ENCODE results near the gene TRIM7. TPM values are rescaled to one million over a fixed set of nuclear protein-coding genes. Genes with fewer than 3 reads are reported as not detected.

Gene TRIM7
- total RNA-seq, 2 donors from 2014 or later, result 2.2 to 3.5 TPM

DNA sequence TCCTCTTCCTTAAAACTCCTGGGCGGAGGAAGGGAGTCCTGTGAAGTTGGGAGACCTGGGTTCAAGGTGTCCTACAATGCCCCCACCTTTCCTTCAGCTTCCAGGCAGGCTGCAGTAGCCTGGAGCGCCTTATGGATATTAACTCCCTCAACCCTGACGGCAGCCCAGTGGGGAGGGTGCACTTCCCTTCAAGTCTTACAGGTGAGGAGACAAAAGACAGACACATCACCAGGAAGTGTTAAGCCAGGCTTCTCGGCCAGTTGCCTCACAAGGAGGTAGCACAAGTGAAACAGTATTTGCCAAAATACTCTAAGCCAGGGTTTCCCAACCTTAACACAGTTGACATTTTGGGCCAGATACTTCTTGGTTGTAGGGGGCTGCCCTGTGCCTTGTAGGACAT lies 4.2 kb downstream of the TRIM7 start:
- Mint-ChIP-seq H3K27me3 (peaks cover 3% of the 10 kb centered on the region), H3K4me3 (no peak overlapping the region), H3K36me3 (ENCODE audit: low read depth) (peaks cover 2% of the 10 kb centered on the region), H3K27ac (no peak overlapping the region), H3K4me1 (peaks cover 15% of the 10 kb centered on the region)
- ATAC-seq, result no peak
- no peaks in the 10 kb centered on the region for H3K9me3 ChIP-seq (ENCODE audit: control insufficient read depth, low read length, poor library complexity, severe bottlenecking)
- no peak for DNase-seq

DNA sequence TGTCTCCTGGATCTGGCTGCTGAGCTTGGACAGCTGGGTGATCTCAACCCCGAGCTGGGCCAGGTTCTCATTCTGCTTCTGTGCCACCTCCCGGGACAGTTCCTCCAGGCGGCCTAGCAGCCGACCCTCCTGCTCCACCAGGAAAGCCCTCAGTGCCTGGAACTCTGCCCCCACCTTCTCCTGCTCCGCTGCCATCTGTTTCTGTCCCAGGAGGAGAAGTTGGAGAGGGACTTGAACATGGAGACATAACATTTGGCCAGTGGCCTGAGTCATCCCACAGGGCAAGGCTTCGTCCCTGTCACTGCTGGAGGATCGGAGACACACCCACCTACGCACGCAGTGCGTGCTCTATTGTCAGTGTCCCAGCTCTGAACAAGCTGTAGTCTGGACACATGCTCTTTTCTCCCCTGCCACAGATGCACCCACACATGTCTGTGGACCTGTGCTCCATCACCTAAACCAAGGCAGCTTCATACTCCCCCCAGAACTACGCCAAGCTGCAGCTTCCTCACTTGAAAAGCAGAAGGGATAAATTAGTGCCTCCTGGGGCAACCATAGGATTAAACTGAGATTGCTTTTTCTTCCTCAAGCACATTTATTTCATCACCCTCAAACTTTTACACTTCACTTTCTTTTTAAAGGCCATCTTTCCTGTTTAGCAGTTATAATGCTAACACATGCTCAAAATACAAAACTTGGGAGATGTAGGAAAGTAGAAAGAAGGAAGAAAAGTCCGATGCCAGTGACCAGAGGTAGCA lies 4.9 kb downstream of the TRIM7 start:
- Mint-ChIP-seq H3K4me3 (no peak overlapping the region), H3K27me3 (no peaks in the 10 kb centered on the region)
- DNase-seq, result no peak

DNA sequence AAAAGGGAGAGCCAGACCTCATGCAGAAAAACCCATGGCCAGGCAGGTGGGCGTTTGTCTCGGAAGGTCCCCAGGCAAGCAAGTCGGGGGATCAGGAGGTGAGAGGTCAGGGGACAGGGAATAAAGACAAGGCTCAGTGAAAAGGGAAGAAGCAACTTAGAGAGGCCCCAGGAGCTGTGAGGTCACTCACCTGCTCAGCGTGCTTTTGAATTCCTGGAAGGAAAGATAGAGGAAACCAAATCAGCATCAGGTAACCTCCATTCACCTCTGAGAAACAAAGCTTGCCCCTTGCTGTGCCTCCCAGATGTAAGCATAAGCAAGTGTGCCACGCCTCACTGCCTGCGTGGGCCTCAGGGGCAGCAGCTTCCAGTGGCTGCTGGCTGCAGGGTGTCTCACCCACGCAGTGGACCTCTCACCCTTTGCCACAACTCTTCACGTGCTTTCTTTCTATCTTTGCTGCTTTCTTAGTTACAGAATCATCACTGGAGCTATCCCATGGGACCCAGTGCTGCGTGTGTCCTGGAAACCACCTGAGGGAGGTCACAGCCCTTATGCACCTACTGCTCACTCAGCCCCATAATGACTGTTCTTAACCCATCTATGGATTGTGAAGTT lies 6.0 kb downstream of the TRIM7 start:
- no peaks in the 10 kb centered on the region for H3K36me3 Mint-ChIP-seq (ENCODE audit: low read depth)
- peak; percentile 32 for ATAC-seq
- no peaks in the 10 kb centered on the region for H3K27me3 Mint-ChIP-seq
- H3K4me1 Mint-ChIP-seq, result peaks cover 9% of the 10 kb centered on the region
- H3K4me3 Mint-ChIP-seq, result no peak overlapping the region
- no peaks in the 10 kb centered on the region for H3K9me3 ChIP-seq (ENCODE audit: control insufficient read depth, low read length, poor library complexity, severe bottlenecking)
- no peak for DNase-seq
- H3K27ac Mint-ChIP-seq, result no peak overlapping the region

More for the DNA sequence above, 4.9 kb downstream of the TRIM7 start:
- H3K4me1 Mint-ChIP-seq, result peaks cover 11% of the 10 kb centered on the region
- H3K36me3 Mint-ChIP-seq (ENCODE audit: low read depth), result no peaks in the 10 kb centered on the region
- no peak overlapping the region for H3K27ac Mint-ChIP-seq
- no peak for ATAC-seq
- H3K9me3 ChIP-seq (ENCODE audit: control insufficient read depth, low read length, poor library complexity, severe bottlenecking), result no peaks in the 10 kb centered on the region

DNA sequence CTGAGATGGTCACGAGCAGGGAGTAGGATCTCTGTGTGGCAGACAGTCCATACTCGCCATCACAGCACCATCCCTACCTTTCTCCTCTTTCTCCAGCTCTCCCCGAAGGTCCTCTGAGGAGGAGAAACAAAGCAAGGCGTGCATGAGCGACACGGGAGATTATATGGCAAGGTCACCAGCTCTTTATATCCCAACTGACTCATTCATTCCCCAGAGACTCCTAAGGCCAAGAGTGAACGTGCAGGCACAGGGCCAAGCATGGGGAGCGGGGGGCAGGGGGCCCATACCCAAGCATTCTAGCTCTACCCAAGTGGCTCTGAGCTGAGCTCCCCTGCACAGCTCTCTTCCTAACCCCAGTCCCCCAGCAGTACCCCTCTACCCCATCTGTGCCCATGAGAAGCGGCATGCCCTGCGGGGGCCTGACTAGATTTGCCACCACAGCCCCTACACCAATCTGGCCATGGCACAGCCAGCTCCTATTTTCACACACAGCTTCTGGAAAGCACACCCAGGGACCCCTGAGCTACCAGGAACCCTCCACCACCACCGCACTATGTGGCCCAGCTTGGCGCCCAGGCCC lies 6.8 kb downstream of the TRIM7 start:
- H3K4me3 Mint-ChIP-seq, result no peak overlapping the region
- no peaks in the 10 kb centered on the region for H3K9me3 ChIP-seq (ENCODE audit: control insufficient read depth, low read length, poor library complexity, severe bottlenecking)
- DNase-seq (no peak), ATAC-seq (no peak)
- peaks cover 6% of the 10 kb centered on the region for H3K4me1 Mint-ChIP-seq
- no peaks in the 10 kb centered on the region for H3K36me3 Mint-ChIP-seq (ENCODE audit: low read depth)
- H3K27ac Mint-ChIP-seq, result no peak overlapping the region
- no peaks in the 10 kb centered on the region for H3K27me3 Mint-ChIP-seq

DNA sequence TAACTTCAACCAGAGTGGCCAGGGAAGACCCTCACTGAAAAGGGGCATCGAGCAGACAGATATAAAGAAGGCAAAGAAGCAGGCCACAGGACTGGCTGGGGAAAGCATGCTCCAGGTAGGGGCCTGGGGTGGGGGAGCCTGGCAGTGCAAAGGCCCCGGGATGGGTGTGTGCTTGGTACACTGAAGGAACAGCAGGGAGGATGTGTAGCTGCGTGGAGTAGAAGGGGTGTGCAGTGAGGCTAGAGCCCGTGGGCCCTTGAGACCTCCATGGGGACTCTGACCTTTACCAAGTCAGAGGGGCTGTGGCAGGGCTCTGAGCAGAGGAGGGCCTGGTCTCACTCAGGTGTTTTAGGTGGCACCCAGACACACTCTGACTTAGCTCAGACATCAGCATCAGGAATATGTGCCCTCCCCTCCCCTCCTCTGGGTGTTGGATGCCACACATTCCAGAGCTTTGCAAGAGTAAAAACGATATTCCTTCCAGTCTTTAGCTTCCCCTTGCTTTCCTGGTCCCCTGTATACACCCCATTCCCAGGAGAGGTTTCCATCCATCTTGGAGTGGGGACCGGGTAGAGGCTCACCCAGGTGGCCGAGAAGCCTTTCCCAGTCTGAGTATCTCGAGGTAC lies 7.6 kb downstream of the TRIM7 start:
- DNase-seq (no peak), ATAC-seq (no peak)
- H3K9me3 ChIP-seq (ENCODE audit: control insufficient read depth, low read length, poor library complexity, severe bottlenecking), result no peaks in the 10 kb centered on the region
- H3K27me3 Mint-ChIP-seq, result no peaks in the 10 kb centered on the region
- H3K36me3 Mint-ChIP-seq (ENCODE audit: low read depth), result no peaks in the 10 kb centered on the region
- H3K4me1 Mint-ChIP-seq, result peaks cover 10% of the 10 kb centered on the region
- no peak overlapping the region for H3K4me3 Mint-ChIP-seq
- no peak overlapping the region for H3K27ac Mint-ChIP-seq

DNA sequence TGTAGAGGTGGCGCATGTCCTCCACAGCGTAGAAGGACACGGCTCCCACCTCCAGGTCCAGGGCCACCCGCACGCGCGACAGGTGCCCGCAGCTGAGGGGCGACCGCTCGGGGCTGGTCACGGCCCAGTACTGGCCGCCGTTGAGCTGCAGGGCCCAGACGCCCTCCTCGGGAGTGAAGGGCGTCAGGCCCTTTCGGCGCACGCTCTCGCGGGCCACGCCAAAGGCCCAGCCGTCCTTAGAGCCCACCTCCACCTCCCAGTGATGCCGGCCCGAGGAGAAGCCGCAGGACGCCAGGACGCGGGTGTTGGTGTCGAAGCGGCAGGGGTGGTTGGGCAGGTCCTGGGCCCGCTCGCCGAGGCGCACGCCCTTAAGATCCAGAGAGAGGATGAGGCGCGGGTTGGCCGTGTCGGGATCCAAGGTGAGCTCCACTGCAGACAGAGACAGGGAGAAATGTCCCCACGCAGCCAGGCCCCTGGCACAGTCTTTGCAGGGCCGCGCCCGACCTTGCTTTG lies 9.7 kb downstream of the TRIM7 start:
- DNase-seq (no peak), ATAC-seq (no peak)
- peaks cover 27% of the 10 kb centered on the region for H3K4me1 Mint-ChIP-seq
- H3K9me3 ChIP-seq (ENCODE audit: control insufficient read depth, low read length, poor library complexity, severe bottlenecking), result no peaks in the 10 kb centered on the region
- H3K27ac Mint-ChIP-seq, result no peak overlapping the region
- H3K4me3 Mint-ChIP-seq, result no peak overlapping the region
- peaks cover 2% of the 10 kb centered on the region for H3K36me3 Mint-ChIP-seq (ENCODE audit: low read depth)
- no peaks in the 10 kb centered on the region for H3K27me3 Mint-ChIP-seq

DNA sequence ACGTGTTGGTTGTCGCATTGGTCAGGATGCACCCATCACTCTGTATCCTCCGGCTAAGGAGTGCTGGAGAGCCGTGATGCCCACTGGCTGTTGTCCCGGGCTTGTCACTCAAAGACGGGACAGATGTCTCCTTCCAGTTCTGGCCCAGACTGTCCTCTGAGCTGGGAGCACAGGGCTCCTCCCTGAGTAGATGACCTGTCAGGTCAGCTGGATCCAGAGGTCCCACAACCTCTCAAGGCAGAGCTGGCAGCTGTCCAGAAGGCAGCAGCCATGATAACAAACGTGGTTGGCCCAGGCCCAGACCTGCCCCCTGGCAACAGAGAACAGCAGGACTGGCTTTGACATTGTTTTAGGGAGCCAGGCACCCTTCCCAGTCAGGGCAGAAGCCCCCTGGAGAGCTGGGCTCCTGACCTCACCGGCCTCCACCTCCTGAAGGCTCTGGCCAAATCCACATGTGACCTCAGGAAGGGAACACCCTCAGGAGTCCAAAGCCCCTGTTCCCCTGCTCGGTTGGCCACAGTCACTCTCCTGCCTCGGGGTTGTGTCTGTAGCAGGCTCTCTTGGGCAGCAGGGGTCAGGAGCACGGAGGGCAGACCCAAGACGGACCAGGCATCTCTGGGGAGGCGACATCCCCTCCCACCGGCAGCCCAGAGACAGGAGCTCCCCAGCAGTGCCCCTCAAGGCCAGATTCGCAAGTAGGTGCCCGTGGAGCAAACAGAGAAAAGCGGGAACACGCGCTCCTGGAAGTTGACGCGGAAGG lies 10.3 kb downstream of the TRIM7 start:
- H3K36me3 Mint-ChIP-seq (ENCODE audit: low read depth), result peaks cover 2% of the 10 kb centered on the region
- ATAC-seq (no peak), DNase-seq (no peak)
- peaks cover 31% of the 10 kb centered on the region for H3K4me1 Mint-ChIP-seq
- no peaks in the 10 kb centered on the region for H3K27me3 Mint-ChIP-seq
- no peak overlapping the region for H3K4me3 Mint-ChIP-seq
- H3K27ac Mint-ChIP-seq, result no peak overlapping the region
- H3K9me3 ChIP-seq (ENCODE audit: control insufficient read depth, low read length, poor library complexity, severe bottlenecking), result no peaks in the 10 kb centered on the region

DNA sequence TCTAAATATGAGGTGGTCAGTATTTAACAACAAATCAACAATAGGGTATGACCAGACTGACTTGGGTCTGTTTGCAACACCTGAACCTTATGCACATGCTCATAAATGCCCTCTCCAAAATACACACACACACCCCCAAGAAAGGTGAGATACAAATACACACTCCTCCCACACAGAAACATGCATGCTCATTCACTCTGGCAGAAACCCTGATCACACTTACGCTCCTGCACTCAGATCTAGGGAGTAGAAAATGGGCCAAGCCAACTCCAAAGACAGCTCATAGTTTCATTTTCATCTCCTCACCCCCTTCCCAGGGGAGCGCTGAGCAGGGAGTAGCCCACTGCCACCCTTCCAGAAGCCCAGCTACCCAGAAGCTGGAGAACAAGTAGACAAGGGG lies 11.3 kb downstream of the TRIM7 start:
- H3K9me3 ChIP-seq (ENCODE audit: control insufficient read depth, low read length, poor library complexity, severe bottlenecking), result no peaks in the 10 kb centered on the region
- no peak for DNase-seq
- Mint-ChIP-seq H3K27ac (peak overlapping the region; percentile 62), H3K4me1 (peaks cover 37% of the 10 kb centered on the region), H3K36me3 (ENCODE audit: low read depth) (peaks cover 2% of the 10 kb centered on the region), H3K27me3 (peaks cover 2% of the 10 kb centered on the region), H3K4me3 (no peak overlapping the region)
- no peak for ATAC-seq

DNA sequence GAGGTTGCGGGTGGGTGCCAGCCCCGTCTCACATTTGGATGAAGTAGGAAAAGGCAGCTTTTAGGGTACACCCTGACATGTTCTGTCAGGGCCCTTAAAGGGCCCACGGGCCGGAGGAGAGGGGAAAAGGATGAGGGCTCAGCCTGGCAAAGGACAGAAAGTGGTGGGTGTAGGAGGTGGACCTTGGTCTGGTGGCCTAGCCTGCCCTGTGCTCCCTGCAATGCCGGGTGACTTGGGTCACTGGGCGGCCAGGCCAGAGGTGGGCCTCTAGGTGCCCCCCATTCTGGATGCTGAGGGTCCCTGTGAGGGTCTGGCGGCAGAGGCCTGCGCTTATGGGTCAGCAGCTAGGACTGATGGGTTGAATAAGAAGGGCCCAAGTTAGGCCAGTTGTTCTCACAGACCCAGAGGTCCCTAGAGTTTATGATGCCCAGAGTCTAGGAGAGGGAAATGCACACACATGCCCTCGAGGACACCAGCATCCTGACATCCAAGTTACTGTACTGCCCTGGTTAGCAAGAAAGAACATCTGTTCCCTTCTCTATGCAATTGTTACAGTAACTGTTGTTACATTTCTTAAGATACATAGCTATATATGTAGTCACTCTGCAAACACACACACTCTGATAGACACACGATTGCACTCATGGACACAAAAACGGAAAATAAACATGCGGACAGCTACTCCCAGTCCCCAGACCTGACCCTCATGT lies 12.5 kb downstream of the TRIM7 start:
- Mint-ChIP-seq H3K4me1 (peaks cover 45% of the 10 kb centered on the region), H3K36me3 (ENCODE audit: low read depth) (peaks cover 2% of the 10 kb centered on the region), H3K4me3 (peak overlapping the region; percentile 92), H3K27me3 (peaks cover 4% of the 10 kb centered on the region), H3K27ac (peak overlapping the region; percentile 96)
- H3K9me3 ChIP-seq (ENCODE audit: control insufficient read depth, low read length, poor library complexity, severe bottlenecking), result no peaks in the 10 kb centered on the region
- no peak for ATAC-seq
- DNase-seq, result no peak

DNA sequence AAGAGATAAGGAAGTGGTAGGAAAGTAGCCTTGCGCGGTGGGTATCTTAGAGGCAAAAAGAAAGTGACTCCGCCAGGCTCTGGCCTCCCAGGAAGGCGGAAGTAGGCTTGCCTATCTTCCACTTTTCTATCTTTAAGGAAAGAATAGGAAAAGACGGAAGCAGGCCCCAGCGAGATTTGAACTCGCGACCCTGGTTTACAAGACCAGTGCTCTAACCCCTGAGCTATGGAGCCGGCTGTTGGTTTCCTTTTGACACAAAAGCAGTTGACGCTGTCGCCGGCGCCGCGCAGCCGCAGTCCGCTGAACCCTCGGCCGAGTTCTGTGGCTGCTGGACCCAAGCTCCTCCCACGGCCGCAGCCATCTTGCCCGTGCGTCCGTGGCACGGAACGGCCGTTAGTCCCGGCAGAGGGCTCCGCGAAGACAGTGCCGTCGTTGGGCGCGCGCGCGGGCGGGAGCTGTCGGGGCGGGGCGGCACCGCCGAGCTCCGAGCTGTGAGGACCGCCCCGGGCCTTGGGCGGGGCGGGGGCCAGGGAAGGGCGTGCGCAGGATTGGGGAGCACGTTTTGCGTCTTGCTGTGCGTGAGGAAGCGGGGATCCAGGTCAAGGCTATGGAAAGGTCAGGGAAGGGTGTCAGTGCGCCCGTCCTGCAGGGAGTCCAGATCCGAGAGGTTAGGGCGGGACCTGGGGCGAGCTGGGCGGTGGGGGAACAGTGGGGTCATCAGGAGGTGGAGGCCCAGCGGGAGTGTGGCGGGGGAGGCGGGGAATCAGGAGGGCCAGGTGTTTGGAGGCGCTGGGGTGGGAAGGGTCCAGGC lies 13.3 kb downstream of the TRIM7 start:
- DNase-seq (peak; percentile 92 to 98 (median 92)), ATAC-seq (peak; percentile 76)
- Mint-ChIP-seq H3K27me3 (peaks cover 4% of the 10 kb centered on the region), H3K4me1 (peaks cover 45% of the 10 kb centered on the region), H3K27ac (peak overlapping the region; percentile 96), H3K36me3 (ENCODE audit: low read depth) (peaks cover 2% of the 10 kb centered on the region), H3K4me3 (peak overlapping the region; percentile 92)
- no peaks in the 10 kb centered on the region for H3K9me3 ChIP-seq (ENCODE audit: control insufficient read depth, low read length, poor library complexity, severe bottlenecking)

DNA sequence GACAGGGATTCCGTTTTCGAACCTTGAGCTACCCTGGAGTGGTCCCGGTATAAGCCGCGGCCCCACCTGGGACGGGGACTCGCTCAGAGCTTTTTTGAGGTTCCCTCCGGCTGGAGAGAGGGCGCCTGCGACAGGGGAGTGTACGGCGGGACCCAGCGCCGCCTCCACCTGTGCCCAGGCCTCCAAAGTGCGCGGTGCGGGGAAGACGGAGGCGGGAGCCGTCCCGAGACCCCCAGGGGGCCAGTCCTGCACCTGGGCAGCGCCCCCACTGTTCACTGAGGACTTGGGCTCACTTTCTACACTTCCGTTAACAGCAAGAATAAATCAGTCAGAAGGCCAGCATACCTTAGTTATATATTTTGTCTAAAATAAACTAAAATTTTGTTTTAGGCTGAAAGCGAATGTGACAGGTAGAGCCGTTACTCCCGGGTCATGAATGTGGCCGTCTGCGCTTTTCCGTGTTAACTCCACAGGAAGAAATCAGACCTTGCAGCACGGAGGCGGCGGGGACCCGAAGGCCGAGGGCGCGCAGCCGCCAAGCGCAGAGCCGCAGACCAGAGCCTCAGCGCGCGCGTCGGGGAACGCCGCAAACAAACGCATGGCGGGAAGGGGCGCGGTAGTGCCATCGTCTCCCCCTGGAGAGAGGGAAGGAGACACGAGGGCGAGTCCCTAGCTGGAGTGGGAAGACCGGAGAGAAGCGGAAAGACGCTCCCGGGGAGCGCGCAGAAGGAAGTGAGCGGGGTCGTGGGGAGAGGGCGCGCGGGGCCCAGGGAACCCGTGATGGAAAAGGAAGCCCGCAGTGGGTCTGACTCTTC lies 14.1 kb downstream of the TRIM7 start:
- peak overlapping the region; percentile 92 for H3K4me3 Mint-ChIP-seq
- ATAC-seq (peak; percentile 13), DNase-seq (peak in 2 of 3 donors; percentile 38 to 44)
- H3K36me3 Mint-ChIP-seq (ENCODE audit: low read depth), result peaks cover 2% of the 10 kb centered on the region
- H3K9me3 ChIP-seq (ENCODE audit: control insufficient read depth, low read length, poor library complexity, severe bottlenecking), result no peaks in the 10 kb centered on the region
- H3K27me3 Mint-ChIP-seq, result peaks cover 4% of the 10 kb centered on the region
- peak overlapping the region; percentile 96 for H3K27ac Mint-ChIP-seq
- H3K4me1 Mint-ChIP-seq, result peaks cover 45% of the 10 kb centered on the region

Measured in T-helper 17 cell (primary cell).